Astrocyte (in vitro differentiated cells and primary cell): Measurements from ENCODE around the gene PATL1. TPM values are rescaled to one million over a fixed set of nuclear protein-coding genes. Genes with fewer than 3 reads are reported as not detected.

Experiments used
- DNase-seq: peaks from one replicate; pipeline ENCODE4 v3.0.0-alpha.2; 2010; ENCODE audit warnings: low read depth
- FAIRE-seq: peaks from 2 replicates; lab custom pipeline; 2011; peaks lifted over from hg19 to GRCh38; lab: Jason Lieb, UNC
- H2AFZ ChIP-seq: 2 replicates; pipeline ENCODE4 v1.6.0; 2012; ENCODE audit warnings: low read depth, low read length, inconsistent platforms
- H3K27ac ChIP-seq: 2 replicates; pipeline ENCODE4 v1.5.1; 2011; ENCODE audit warnings: low read depth, low read length, inconsistent platforms
- H3K27me3 ChIP-seq: 2 replicates; pipeline ENCODE4 v1.6.0; 2011; ENCODE audit warnings: low read length, inconsistent platforms; ENCODE audit not compliant: insufficient read depth
- H3K36me3 ChIP-seq: 2 replicates; pipeline ENCODE4 v1.5.1; 2011; ENCODE audit warnings: low read length, inconsistent platforms; ENCODE audit not compliant: insufficient read depth
- H3K4me1 ChIP-seq: 2 replicates; pipeline ENCODE4 v1.5.1; 2011; ENCODE audit warnings: low read length, inconsistent platforms; ENCODE audit not compliant: insufficient read depth
- H3K4me2 ChIP-seq: 2 replicates; pipeline ENCODE4 v1.6.0; 2012; ENCODE audit warnings: low read length, inconsistent platforms
- H3K4me3 ChIP-seq: 2 replicates; pipeline ENCODE4 v1.5.1; 2011; ENCODE audit warnings: low read depth, mild to moderate bottlenecking, low read length, inconsistent platforms; ENCODE audit not compliant: insufficient read depth
- H3K79me2 ChIP-seq: 2 replicates; pipeline ENCODE4 v1.6.0; 2012; ENCODE audit warnings: mild to moderate bottlenecking, low read length, inconsistent platforms; ENCODE audit not compliant: insufficient read depth
- H3K9ac ChIP-seq: 2 replicates; pipeline ENCODE4 v1.6.0; 2012; ENCODE audit warnings: mild to moderate bottlenecking, low read length, inconsistent platforms
- H3K9me3 ChIP-seq: 2 replicates; pipeline ENCODE4 v1.5.1; 2012; ENCODE audit warnings: low read depth, mild to moderate bottlenecking, low read length, inconsistent platforms; ENCODE audit not compliant: insufficient read depth
- H4K20me1 ChIP-seq: 2 replicates; pipeline ENCODE4 v1.6.0; 2012; ENCODE audit warnings: low read length, inconsistent platforms; ENCODE audit not compliant: insufficient read depth
- H3K27ac Mint-ChIP-seq: one replicate; pipeline ENCODE4 v1.8.0; 2021; ENCODE audit warnings: mild to moderate bottlenecking, mixed read lengths; ENCODE audit not compliant: unreplicated experiment
- H3K27me3 Mint-ChIP-seq: one replicate; pipeline ENCODE4 v1.8.0; 2021; ENCODE audit warnings: low read depth, mixed read lengths; ENCODE audit not compliant: unreplicated experiment
- H3K36me3 Mint-ChIP-seq: one replicate; pipeline ENCODE4 v1.8.0; 2021; ENCODE audit warnings: low read depth, mixed read lengths; ENCODE audit not compliant: unreplicated experiment
- H3K4me1 Mint-ChIP-seq: one replicate; pipeline ENCODE4 v1.8.0; 2021; ENCODE audit warnings: low read depth, mixed read lengths; ENCODE audit not compliant: unreplicated experiment
- H3K4me3 Mint-ChIP-seq: one replicate; pipeline ENCODE4 v1.8.0; 2021; ENCODE audit warnings: mild to moderate bottlenecking, moderate library complexity, mixed read lengths; ENCODE audit not compliant: unreplicated experiment
- H3K9me3 Mint-ChIP-seq: one replicate; pipeline ENCODE4 v1.8.0; 2021; ENCODE audit warnings: mild to moderate bottlenecking, mixed read lengths; ENCODE audit not compliant: unreplicated experiment
- CTCF ChIP-seq: IDR thresholded peaks from 2 replicates; pipeline ENCODE4 v1.5.1; 2011; ENCODE audit warnings: low read depth, mild to moderate bottlenecking, inconsistent platforms, low read length, moderate library complexity; ENCODE audit not compliant: insufficient read depth
- EZH2 ChIP-seq: IDR thresholded peaks from 2 replicates; pipeline ENCODE4 v1.6.1; 2012; ENCODE audit warnings: mild to moderate bottlenecking, low read length, inconsistent platforms; ENCODE audit not compliant: insufficient read depth
- total RNA-seq: library from RNA; stranded (reverse); gene quantifications from 2 replicates; pipeline ENCODE4 v1.2.1, GENCODE V29; 2021

PATL1 gene
- total RNA-seq, 1 donor from 2014 or later: 38.1 TPM

GRCh38 chr11:59666969-59667368 is 1.9 kb downstream of the PATL1 start:
- peak overlapping the region; percentile 92 for H3K4me3 Mint-ChIP-seq
- TF ChIP-seq EZH2: no peak
- no peak for TF ChIP-seq CTCF
- Histone ChIP-seq H3K36me3 (peaks cover 30% of the 10 kb centered on the region), H3K4me1 (peaks cover 12% of the 10 kb centered on the region), H3K9ac (no peak overlapping the region), H3K27me3 (no peaks in the 10 kb centered on the region), H3K4me3 (no peak overlapping the region), H3K27ac (no peak overlapping the region), H4K20me1 (peaks cover 26% of the 10 kb centered on the region), H3K4me2 (peak overlapping the region; percentile 96), H2AFZ (no peak overlapping the region), H3K79me2 (peaks cover 59% of the 10 kb centered on the region), H3K9me3 (no peaks in the 10 kb centered on the region)
- DNase-seq (no peak), FAIRE-seq (no peak)
- no peaks in the 10 kb centered on the region for H3K9me3 Mint-ChIP-seq
- H3K27ac Mint-ChIP-seq: peak overlapping the region; percentile 80
- H3K27me3 Mint-ChIP-seq: no peaks in the 10 kb centered on the region
- peaks cover 4% of the 10 kb centered on the region for H3K36me3 Mint-ChIP-seq
- H3K4me1 Mint-ChIP-seq: peaks cover 6% of the 10 kb centered on the region

GRCh38 chr11:59660621-59661020 is 8.2 kb downstream of the PATL1 start:
- H3K27me3 ChIP-seq: no peaks in the 10 kb centered on the region
- FAIRE-seq (no peak), DNase-seq (no peak)
- Mint-ChIP-seq H3K4me3 (no peak overlapping the region), H3K27me3 (no peaks in the 10 kb centered on the region), H3K4me1 (peaks cover 14% of the 10 kb centered on the region), H3K27ac (no peak overlapping the region), H3K36me3 (peaks cover 11% of the 10 kb centered on the region), H3K9me3 (no peaks in the 10 kb centered on the region)
- peaks cover 56% of the 10 kb centered on the region for H3K79me2 ChIP-seq
- no peak overlapping the region for H3K4me3 ChIP-seq
- H3K4me1 ChIP-seq: no peaks in the 10 kb centered on the region
- TF ChIP-seq EZH2 (no peak), CTCF (no peak)
- H3K36me3 ChIP-seq: peaks cover 72% of the 10 kb centered on the region
- H3K27ac ChIP-seq: no peak overlapping the region
- H2AFZ ChIP-seq: no peak overlapping the region
- H3K9me3 ChIP-seq: no peaks in the 10 kb centered on the region
- no peak overlapping the region for H3K9ac ChIP-seq
- H4K20me1 ChIP-seq: peaks cover 24% of the 10 kb centered on the region
- no peak overlapping the region for H3K4me2 ChIP-seq

GRCh38 chr11:59659981-59660380 is 8.9 kb downstream of the PATL1 start:
- H3K36me3 ChIP-seq: peaks cover 72% of the 10 kb centered on the region
- no peak overlapping the region for H3K9ac ChIP-seq
- peaks cover 24% of the 10 kb centered on the region for H4K20me1 ChIP-seq
- TF ChIP-seq CTCF (no peak), EZH2 (no peak)
- no peak overlapping the region for H3K4me2 ChIP-seq
- H3K27me3 Mint-ChIP-seq: no peaks in the 10 kb centered on the region
- H3K9me3 Mint-ChIP-seq: no peaks in the 10 kb centered on the region
- no peak overlapping the region for H3K4me3 Mint-ChIP-seq
- DNase-seq (no peak), FAIRE-seq (no peak)
- H2AFZ ChIP-seq: no peak overlapping the region
- no peak overlapping the region for H3K27ac Mint-ChIP-seq
- H3K27ac ChIP-seq: no peak overlapping the region
- peaks cover 14% of the 10 kb centered on the region for H3K4me1 Mint-ChIP-seq
- peaks cover 53% of the 10 kb centered on the region for H3K79me2 ChIP-seq
- H3K4me3 ChIP-seq: no peak overlapping the region
- no peaks in the 10 kb centered on the region for H3K4me1 ChIP-seq
- no peaks in the 10 kb centered on the region for H3K27me3 ChIP-seq
- H3K9me3 ChIP-seq: no peaks in the 10 kb centered on the region
- peaks cover 14% of the 10 kb centered on the region for H3K36me3 Mint-ChIP-seq
